CD4-positive, alpha-beta T cell treated with Interleukin-12 subunit alpha and Interleukin-12 subunit beta, for 1 hour (primary cell): Measurements from ENCODE around the gene ECD.

ENCODE experiments used
- DNase-seq: peaks from one replicate; pipeline ENCODE4 v3.0.0-alpha.2; 2020

ECD gene

GRCh38 chr10:73167783-73168464, at the start of gene ECD, which contains the start of gene FAM149B1:
Gene ECD, minus strand, starts transcription at chr10:73168008. Its CDS starts 4,071 bp downstream, at chr10:73163937.
Gene FAM149B1, plus strand, starts transcription at chr10:73168119. Its CDS starts 221 bp downstream, at chr10:73168340.
- DNase-seq: peak; percentile 92

GRCh38 chr10:73215749-73216148, 47.9 kb upstream of the ECD start:
- DNase-seq: no peak

DNA sequence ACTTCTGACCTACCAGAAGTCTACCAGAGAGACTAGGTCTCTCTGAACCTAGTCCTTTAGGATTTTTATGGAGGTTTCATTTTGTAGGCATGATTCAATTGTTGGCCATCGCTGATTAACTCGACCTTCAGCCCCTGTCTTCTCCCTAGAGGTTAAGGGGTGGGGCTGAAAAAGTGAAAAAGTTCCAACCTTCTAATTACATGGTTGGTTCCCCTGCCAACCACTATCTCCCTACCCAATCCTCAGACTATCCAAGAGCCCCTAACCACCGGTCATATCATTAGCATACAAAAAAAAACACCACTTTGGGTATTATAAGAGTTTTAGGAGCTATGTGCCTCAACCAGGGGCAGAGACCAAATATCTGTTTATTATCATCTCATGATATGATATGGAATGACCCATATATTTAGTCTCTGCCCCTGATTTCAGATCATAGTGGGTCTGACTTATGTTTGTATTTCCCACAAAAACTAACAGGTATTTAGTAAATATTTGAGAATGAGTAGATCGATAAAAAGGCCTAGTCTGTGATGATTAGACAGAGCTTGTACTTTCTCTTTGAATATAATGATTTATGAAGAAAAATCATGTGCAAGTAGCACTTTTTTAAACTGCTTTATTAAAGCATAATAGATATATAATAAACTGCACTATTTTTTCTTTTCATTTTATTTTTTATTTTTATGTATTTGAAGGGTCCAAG, 43.5 kb upstream of the ECD start:
- DNase-seq: no peak

DNA sequence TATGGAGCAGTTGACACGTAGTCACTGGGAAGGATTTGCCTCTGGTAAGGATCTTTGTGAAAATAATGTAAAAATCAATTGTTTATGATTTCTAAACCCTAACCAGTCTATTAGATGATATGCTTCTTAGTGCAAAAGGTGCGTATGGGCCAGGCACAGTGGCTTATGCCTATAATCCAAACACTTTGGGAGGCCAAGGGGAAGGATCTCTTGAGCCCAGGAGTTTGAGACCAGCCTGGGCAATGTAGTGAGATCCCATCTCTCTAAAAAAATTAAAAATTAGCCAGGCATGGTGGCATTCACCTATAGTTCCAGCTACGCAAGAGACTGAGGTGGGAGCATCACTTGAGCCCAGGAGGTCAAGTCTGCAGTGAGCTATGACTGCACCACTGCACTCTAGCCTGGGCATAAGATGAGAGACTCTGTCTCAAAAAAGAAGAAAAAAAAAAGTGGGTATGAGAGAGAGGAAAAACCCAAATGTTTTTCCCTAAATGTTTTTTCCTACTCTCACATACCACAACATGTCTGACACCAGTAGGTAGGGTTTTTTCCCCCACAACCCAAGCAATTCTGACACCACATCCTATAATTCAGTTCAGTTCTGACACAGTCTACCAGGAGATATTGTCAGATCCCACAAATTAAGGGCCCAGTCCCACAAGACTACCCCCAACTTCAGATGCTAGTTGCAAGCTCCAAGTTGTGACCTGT, 42.7 kb upstream of the ECD start:
- DNase-seq: no peak

DNA sequence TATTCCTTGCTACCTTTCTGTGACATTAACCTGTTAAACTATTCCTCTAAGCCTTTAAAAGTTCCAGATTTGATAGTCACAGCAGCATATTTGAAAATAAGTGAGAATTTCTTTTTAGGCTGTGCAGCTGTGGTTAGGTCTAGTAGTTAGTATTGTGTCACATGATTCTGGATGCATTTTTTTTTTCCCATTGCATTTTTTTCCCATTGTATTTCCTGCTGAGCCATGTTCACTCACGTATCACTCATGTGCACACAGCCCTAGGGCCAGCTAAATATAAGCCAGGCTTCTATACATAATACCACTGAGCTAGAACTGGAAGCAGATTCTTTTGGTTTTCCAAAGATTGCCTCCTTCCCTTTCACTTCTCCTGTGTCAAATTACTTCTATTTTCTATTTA, 41.9 kb upstream of the ECD start:
- DNase-seq: no peak

- DNase-seq: no peak
Observed at GRCh38 chr10:73207883-73208282, 40.1 kb upstream of the ECD start.

- no peak for DNase-seq
Observed at GRCh38 chr10:73206385-73206784, 38.6 kb upstream of the ECD start.

DNA sequence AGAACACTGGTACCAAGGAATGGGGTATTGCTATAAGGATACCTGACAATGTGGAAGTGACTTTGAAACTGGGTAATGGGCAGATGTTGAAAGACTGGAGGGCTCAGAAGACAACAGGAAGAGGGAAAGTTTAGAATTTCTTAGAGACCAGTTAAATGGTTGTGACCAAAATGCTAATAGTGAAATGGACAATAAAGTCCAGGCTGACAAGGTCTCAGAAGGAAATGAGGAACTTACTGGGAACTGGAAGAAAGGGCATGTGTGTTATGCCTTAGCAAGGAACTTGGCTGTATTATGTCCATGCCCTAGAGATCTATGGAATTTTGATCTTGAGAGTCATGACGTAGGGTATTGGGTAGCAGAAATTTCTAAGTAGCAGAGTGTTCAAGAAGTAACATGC, 38.1 kb upstream of the ECD start:
- DNase-seq: no peak

GRCh38 chr10:73205081-73205480, 37.3 kb upstream of the ECD start:
- no peak for DNase-seq

- no peak for DNase-seq
Observed at GRCh38 chr10:73190188-73190587, 22.4 kb upstream of the ECD start.

DNA sequence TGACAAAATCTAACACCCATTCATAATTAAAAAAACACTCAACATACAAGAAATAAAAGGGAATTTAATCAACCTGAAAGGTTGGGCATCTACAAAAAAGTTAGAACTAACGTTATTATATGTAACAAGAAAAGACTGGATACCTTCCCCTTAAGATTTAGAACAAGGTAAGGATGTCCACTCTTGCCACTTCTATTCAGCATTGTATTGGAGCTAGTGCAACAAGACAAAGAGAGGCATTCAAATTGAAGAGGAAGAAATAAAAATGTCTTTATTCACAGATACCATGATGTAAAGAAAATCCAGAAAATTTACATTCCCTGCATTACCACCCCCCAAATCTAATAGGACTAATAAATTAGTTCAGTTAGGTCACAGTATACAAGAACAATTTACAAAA, 18.5 kb upstream of the ECD start:
- DNase-seq: no peak

GRCh38 chr10:73183667-73184281, 16.0 kb upstream of the ECD start:
- DNase-seq: no peak

DNA sequence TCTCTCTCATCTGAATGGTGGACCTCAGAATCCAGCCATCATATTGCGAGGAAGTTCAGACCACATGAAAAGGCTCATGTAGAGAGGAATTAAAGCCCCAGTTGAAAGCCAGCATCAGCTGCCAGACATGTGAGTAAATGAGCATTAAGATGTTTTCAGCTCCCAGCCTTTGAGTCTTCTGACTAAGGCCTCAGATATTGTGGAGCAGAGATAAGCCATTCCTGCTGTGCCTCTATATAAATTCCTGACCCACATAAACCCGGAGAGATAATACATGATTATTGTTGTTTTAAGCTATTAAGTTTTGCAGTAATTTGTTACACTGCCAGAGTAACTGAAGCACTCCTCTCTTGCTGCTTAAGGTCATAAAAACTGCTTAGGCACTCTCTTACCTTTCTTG, 14.8 kb upstream of the ECD start:
- no peak for DNase-seq

DNA sequence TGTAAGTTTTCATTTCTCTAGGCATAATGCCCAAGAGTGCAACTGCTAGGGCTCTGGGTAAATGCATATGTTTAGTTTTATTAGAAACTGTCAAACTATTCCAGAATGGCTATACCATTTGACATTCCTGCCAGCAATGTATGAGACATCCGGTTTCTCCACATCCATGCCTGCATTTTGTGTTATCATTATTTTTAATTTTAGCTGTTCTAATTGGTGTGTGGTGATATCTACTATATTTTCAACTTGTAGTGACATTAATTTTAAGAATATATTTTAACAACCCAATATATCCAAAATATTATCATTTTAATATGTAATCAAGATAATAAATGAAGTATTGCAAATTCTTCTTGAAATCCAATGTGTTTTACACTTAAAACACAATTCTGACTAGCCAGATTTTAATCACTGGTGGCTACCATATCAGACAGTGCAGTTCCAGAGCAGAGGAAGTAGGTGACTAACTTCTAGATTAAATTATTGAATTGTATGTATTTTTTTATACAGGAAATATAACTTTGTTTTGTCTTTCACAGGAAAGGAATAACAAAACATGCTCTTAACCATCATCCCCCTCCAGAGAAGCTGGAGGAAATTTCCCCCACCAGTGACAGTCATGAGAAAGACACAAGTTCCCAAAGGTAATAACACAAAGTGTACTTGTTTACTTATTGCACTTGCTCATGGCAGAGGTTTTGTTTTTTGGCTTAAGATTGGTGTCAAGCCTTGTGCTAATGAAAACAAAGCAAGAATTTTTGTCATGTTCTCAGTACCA, 6.5 kb upstream of the ECD start:
- no peak for DNase-seq

DNA sequence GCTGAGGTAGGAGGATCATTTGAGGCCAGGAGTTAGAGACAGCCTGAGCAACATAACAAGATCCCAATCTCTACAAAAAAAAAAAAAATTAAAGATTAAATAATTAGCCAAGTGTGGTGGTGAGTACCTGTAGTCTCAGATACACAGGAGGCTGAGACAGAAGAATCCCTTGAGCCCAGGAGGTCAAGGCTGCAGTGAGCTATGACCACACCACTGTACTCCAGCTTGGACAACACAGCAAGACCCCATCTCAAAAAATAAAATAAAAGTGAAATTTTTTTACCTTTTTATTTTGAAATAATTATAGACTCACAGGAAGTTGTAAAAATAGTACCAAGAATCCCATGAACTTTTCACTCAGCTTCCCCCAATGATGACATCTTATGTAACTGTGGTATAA, 5.1 kb upstream of the ECD start:
- no peak for DNase-seq

- no peak for DNase-seq
Observed at GRCh38 chr10:73169320-73169719, 1.5 kb upstream of the ECD start.

- no peak for DNase-seq
Observed at GRCh38 chr10:73168465-73168803, 626 bp upstream of the ECD start.

DNA sequence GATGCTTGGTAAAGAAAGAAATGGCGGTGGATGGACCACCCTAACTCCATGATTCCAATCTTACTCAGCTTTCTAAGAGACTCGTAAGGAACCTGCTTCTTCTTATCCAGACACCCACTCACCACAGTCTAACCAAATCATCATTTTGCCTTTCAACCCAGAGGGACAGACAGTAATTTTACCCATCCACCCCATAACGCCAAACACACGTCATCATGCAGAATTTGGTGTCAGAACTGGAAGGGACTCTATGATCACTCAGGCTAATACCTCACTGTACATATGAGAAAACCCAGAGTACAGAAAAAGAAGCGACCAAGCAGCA, 388 bp downstream of the ECD start:
- peak; percentile 37 for DNase-seq

- DNase-seq: no peak
Observed at GRCh38 chr10:73166972-73167371, 836 bp downstream of the ECD start.

DNA sequence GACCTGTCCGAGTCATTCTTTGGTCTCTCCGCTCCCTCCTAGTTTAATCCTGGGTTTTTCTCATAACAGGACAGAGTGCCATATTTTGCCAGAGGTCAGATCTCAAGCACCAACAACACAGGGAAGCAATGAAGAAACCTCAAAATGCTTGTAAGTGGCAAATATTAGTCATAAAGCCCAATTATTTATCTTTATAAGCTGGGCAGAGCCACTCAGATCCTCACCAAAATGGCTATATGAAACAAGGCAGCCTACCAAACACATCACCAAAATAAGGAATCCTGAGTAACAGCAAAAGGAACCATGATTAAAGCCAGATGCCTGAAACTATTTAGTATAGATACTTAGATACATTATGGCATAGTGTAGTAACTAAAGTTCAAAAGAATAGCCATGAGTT, 4.7 kb downstream of the ECD start:
- DNase-seq: no peak

- no peak for DNase-seq
Observed at GRCh38 chr10:73161662-73162061, 6.1 kb downstream of the ECD start.

DNA sequence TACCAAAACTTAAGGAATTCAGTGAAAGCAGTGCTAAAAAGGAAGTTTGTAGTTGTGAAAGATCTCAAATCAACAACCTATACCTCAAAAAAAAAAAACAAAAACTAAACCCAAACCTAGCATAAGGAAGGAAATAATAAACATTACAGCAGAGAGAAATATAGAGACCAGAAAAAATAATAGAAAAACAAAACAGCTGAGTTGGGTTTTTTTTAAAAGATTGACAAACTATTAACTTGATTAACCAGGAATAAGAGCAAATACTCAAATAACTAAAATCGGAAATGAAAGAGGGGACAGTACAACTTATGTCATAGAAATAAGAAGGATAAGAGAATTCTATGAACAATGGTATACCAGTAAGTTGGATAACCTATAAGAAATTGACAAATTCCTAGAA, 6.7 kb downstream of the ECD start:
- no peak for DNase-seq

DNA sequence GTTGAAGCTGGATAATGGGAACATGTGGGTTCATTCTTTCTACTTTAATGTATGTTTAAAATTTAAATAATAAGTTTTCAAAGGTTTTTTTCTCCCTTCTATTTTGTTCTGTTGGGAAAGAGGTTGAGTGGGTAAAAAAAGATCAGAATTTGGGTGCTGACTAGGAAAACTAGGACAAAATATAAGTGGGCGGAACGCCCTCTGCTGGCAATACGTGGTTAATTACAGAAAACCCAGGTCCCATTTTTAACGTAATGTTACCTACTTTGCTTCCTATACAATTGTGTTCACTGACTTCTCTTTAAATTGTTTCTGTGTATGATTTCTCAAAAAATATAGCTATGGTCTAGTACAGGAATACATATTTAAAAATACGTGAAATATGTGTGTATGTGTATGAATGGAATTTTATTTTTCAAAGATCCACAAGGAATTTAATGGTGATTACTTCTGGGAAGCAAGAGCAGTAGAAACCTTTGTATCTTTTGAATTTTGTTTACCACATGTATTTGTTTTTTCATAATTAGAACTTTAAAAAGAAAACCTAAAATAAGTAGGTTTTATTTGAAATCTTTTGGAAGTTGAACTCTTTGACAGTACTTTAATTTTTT, 8.7 kb downstream of the ECD start:
- DNase-seq: peak; percentile 69
